HG03025 (cell line): Measurements from ENCODE around the gene SIRT2.

Experiments
- ATAC-seq: cut with Tn5 transposase; IDR thresholded peaks from one replicate; pipeline ENCODE4 v1.9.1; 2021; ENCODE audit warnings: mild to moderate bottlenecking, moderate library complexity; ENCODE audit not compliant: unreplicated experiment, low FRiP score

SIRT2 gene

DNA sequence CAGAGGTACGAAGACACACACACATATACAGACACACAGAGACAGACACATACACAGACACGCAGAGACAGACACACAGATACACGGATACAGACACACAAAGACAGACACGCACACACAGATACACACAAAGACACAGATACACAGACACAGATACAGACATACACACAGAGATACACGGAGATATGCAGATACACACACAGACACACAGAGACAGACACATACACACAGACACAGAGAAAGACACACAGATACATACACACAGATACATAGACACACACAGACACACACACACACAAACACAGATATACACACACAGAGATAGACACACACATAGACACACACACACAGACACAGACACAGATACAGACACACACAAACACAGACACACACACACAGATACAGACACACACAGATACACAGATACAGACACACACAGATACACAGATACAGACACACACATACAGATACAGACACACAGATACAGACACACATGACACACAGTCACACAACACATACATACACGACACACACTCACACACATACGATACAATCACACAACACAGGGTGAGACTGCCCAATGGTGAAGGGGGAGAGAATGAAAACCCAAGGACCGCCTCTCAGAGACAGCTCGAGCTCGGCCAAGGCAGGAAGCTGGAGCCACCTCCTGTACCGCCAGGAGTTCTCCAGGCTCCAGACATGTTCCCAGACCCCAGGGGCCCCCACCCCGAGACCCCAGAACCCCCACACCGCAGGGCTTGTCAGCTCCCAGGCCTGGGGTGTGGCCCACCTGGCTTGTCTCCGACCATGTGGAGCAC, 21.4 kb upstream of the SIRT2 start:
- no peak for ATAC-seq

GRCh38 chr19:38919837-38920601, 20.6 kb upstream of the SIRT2 start:
- ATAC-seq = no peak

DNA sequence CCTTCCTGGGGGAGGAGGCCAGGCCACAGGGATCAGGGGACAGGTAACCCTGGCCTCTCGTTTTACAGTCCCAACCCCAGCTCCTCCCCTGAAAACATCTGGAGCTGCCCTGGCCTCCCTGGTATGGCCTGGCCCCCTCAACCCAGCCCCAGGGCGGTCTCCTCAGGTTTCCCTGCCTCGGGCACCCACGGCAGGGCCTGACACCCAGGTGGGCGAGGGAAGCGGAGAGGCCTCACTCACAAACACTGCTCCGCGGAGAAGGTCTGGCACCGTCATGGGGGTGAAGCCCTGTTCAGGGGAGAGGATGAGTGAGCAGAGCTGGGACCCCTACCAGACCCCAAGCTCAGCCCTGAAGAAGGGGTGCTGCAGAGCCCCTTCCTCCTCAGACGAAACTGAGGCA, 19.1 kb upstream of the SIRT2 start:
- ATAC-seq = no peak

DNA sequence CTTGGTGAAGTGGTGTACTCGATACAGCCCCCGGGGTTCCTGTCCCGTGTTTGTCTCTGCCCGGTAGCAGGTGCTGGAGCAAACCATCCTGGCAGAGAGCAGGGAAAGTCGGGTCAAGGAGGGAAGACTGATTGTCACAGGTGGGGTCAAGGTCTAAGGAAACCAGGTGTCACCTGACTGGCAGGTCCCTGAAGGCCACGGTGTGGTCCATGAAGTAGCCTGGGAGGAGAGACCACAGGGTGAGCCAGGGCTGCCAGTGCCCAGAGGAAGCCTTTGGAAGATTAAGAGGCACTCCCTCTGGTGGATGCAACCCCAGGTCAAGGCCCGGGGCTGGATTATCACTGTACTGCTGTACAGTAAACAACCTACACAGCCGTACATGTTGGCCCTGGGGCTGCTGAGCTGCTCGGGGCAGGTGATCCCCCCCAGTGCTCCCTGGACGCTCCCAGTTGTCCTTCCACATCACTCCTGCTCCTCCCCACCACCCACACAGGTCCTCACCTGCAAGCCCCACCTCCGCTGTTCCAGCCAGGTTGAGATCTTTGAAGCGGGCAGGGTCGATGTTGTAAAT, 18.6 kb upstream of the SIRT2 start:
- no peak for ATAC-seq

- ATAC-seq = no peak
Measured at GRCh38 chr19:38917516-38917915, 18.1 kb upstream of the SIRT2 start.

DNA sequence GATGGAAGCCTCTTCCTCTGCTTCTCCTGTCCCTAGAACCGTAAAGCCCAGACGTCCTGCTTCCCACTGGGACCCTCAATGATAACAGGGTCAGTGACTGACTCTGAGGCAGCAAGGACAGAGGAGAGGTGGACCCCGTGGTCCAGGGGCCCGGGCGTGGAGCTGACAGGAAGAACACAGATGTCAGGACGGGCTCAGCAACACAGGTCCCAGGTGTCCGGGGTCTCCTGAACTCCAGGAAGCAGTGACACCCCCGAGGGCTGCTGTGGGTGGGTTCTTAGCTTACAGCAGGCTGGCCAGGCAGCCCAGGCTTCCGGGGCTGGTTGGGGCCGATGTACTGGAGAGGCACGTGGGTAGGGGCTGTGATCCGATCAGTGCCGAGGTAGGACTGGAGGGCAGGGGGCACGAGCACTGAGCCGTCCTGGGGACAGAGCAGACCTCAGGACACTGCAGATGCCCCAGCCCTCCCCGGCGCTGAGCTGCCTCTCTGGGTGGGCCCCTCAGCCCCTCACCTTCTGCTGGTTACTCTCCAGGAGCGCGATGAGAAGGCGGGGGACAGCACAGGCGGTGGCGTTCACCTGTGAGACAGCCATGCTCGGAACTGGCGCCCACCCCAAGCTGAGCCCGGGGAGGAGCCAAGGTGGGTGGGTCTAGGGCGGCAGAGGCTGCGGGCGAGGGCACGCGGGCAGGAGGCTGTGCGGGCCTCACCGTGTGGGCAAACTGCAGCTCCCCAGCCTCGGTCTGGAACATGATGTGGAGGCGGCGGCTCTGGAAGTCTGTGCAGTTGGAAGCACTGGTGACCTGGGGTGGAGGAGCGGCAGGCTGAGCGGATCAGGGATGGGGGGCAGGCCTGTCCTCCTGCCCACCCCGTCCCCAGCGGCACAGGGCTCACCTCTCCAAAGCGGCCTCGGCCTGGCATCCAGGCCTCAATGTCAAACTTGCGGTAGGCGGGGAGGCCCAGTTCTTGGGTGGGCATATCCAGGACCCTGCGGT, 16.2 kb upstream of the SIRT2 start:
- no peak for ATAC-seq

DNA sequence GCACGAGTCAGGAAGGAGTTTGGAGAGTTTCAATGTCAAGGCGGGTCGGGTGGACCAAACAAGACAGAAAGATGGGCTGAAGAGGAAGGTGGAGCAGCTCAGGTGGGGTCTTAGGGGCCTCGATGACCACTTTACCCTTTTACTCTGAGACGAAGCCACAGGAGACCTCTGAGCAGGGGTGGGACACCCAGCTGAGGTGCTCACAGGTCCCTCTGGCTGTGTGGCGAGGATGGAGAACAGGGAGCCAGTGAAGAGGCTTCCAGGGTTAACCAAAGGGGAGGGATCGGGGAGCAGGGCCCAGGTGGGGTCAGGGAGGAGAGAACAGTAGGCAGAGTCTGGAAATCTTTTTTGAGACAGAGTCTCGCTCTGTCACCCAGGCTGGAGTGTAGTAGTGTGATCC, 14.5 kb upstream of the SIRT2 start:
- no peak for ATAC-seq

GRCh38 chr19:38912600-38913514, 13.4 kb upstream of the SIRT2 start:
- no peak for ATAC-seq

DNA sequence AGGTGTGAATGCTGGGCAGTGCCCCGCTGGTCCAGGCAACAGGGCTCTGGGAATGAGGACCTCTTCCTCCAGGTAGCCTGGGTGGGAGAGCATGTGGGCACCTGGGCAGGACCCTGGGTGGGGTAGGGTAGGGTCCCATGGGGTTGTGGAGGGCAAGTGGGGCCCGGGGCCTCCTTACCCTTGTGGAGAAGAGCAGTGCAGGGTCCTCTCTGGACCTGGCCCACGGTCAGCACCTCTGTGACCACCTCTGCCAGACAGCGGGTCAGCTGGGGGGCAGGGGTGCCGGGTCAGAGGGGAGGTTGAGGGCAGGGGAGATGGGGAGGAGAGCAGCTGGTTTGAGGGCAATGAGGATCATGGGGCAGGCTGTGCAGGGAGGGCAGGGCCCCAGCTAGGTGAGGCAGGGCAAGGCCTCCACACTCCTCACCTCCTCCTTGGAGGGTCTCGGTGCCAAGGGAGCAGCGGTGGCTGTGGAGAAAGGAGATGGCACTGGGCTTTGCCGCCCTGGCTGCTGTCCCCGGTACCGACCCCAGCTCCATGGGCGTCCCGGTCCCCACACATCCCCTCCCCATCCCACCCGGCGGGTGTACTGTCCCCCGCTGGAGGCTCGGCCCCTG, 12.1 kb upstream of the SIRT2 start:
- no peak for ATAC-seq

DNA sequence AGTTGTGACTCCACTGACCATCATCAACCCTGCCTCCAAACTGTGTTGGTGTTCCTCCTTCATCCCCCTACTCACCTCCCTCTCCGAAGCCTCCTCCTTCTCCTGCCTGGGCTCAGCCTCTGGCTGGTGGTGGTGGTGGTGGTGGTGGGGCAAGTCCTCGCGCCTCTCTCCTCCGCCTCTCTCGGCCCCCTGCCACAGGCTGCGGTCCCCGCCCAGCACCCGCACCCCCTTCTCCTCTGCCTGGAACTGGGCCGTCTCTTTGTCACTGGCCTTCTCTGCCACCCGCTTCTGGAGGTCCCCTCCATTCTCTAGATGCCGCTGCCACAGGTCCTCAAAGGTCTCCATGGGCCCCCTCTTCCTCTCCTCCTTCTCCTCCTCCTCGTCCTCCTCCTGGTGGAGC, 11.1 kb upstream of the SIRT2 start:
- ATAC-seq = no peak

- no peak for ATAC-seq
Measured at GRCh38 chr19:38908911-38909310, 9.5 kb upstream of the SIRT2 start.

DNA sequence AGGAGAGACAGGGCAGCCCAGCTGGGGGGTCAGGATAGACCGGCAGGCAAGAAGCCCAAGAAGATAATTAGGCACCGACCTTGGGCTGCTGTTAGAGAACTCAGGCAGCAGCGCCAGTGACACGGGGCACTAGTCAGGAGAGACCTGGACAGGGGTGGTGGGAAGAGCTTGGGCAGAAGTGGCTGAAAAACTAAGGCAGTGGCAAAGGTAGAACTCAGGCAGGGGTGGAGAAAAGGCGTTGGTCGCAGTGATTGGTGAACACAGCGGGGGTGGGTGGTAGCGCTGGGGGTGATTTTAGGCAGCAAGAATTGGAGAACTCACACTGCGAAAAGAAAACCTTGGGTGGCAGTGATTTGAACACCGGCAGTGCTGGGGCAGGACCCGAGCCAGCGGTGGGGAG, 8.3 kb upstream of the SIRT2 start:
- ATAC-seq = no peak

DNA sequence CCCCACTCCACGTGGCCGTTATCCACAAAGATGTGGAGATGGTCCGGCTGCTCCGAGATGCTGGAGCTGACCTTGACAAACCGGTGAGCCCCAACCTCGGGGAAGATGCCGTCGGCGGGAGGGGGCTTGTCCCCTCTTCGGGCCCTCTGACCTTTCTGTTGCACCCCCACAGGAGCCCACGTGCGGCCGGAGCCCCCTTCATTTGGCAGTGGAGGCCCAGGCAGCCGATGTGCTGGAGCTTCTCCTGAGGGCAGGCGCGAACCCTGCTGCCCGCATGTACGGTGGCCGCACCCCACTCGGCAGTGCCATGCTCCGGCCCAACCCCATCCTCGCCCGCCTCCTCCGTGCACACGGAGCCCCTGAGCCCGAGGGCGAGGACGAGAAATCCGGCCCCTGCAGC, 7.8 kb upstream of the SIRT2 start:
- ATAC-seq = no peak

- ATAC-seq = no peak
Measured at GRCh38 chr19:38905620-38906019, 6.2 kb upstream of the SIRT2 start.

- ATAC-seq = no peak
Measured at GRCh38 chr19:38904581-38905539, 5.4 kb upstream of the SIRT2 start.

DNA sequence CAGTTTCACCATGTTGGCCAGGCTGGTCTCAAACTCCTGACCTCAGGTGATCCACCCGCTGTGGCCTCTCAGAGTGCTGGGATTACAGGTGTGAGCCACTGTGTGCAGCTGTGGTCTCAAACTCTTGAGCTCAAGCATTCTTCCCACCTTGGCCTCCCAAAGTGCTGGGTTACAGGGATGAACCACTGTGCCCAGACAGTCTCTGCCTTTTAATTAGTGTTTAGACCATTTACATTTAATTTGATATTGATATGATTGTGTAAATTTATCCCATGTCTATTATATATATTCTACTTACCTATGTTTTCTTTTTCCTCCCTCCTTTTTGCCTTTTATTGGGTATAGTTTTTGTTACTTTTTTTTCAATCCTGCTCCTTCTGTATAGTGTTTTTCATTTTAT, 2.3 kb upstream of the SIRT2 start:
- ATAC-seq = no peak

GRCh38 chr19:38900743-38901190, 1.3 kb upstream of the SIRT2 start:
- ATAC-seq = no peak

- ATAC-seq = no peak
Measured at GRCh38 chr19:38900202-38900629, 798 bp upstream of the SIRT2 start.
